ENCODE results near the gene AFAP1L2. TPM values are rescaled to one million over a fixed set of nuclear protein-coding genes. Genes with fewer than 3 reads are reported as not detected.

AFAP1L2 gene
- total RNA-seq, 2 experiments from 2014 or later: 1.1 to 1.2 TPM

- POLR2A ChIA-PET: no interaction called here
- Mint-ChIP-seq H3K27ac (no peak overlapping the region), H3K4me3 (no peak overlapping the region), H3K4me1 (ENCODE audit: low read depth) (no peaks in the 10 kb centered on the region), H3K36me3 (no peaks in the 10 kb centered on the region), H3K27me3 (peaks cover 2% of the 10 kb centered on the region), H3K9me3 (no peaks in the 10 kb centered on the region)
- intact Hi-C loops (cut with micrococcal nuclease): no loop called here
- no peak for DNase-seq
- CTCF ChIA-PET: no interaction called here
Observed at GRCh38 chr10:114256822-114257221, 147.5 kb downstream of the AFAP1L2 start.

- ChIA-PET POLR2A (no interaction called here), CTCF (no interaction called here)
- Mint-ChIP-seq H3K4me1 (ENCODE audit: low read depth) (no peaks in the 10 kb centered on the region), H3K27ac (no peak overlapping the region), H3K36me3 (no peaks in the 10 kb centered on the region), H3K9me3 (no peaks in the 10 kb centered on the region), H3K27me3 (peaks cover 2% of the 10 kb centered on the region), H3K4me3 (no peak overlapping the region)
- DNase-seq: no peak
- intact Hi-C loops (cut with micrococcal nuclease): no loop called here
Observed at GRCh38 chr10:114256008-114256765, 148.1 kb downstream of the AFAP1L2 start.

- Mint-ChIP-seq H3K4me1 (ENCODE audit: low read depth) (no peaks in the 10 kb centered on the region), H3K36me3 (no peaks in the 10 kb centered on the region), H3K4me3 (no peak overlapping the region), H3K9me3 (no peaks in the 10 kb centered on the region), H3K27ac (no peak overlapping the region), H3K27me3 (peaks cover 5% of the 10 kb centered on the region)
- DNase-seq: no peak
- ChIA-PET POLR2A (no interaction called here), CTCF (no interaction called here)
- intact Hi-C loops (cut with micrococcal nuclease): no loop called here
Observed at GRCh38 chr10:114255227-114255626, 149.1 kb downstream of the AFAP1L2 start.

DNA sequence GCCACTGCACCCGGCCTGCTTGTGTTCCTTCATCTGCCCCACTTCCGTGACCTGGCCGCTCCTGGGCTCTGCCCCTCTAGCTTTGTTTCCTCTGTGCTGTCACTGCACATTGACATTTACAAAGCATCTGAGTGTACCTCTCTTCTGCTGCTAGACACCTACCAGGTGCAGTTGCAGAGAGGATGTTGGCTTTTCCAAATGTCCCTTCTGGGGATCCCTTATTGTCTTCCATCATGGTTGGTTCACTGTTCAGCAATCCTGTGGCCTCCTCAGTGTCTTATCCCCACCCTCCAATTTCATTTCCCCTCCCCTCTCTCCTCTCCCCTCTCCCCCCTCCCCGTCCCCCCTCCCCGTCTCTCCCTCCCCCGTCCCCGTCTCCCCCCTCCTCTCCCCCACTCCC, 151.4 kb downstream of the AFAP1L2 start:
- intact Hi-C loops (cut with micrococcal nuclease): no loop called here
- H3K36me3 Mint-ChIP-seq: no peaks in the 10 kb centered on the region
- POLR2A ChIA-PET: no interaction called here
- no peak for DNase-seq
- peaks cover 5% of the 10 kb centered on the region for H3K27me3 Mint-ChIP-seq
- no peak overlapping the region for H3K27ac Mint-ChIP-seq
- no peak overlapping the region for H3K4me3 Mint-ChIP-seq
- H3K9me3 Mint-ChIP-seq: no peaks in the 10 kb centered on the region
- H3K4me1 Mint-ChIP-seq (ENCODE audit: low read depth): no peaks in the 10 kb centered on the region
- CTCF ChIA-PET: no interaction called here

- no peak for DNase-seq
- Mint-ChIP-seq H3K9me3 (no peaks in the 10 kb centered on the region), H3K27ac (no peak overlapping the region), H3K36me3 (no peaks in the 10 kb centered on the region), H3K27me3 (peaks cover 5% of the 10 kb centered on the region), H3K4me3 (no peak overlapping the region), H3K4me1 (ENCODE audit: low read depth) (no peaks in the 10 kb centered on the region)
- ChIA-PET CTCF (no interaction called here), POLR2A (no interaction called here)
- intact Hi-C loops (cut with micrococcal nuclease): no loop called here
Observed at GRCh38 chr10:114252092-114252491, 152.2 kb downstream of the AFAP1L2 start.

DNA sequence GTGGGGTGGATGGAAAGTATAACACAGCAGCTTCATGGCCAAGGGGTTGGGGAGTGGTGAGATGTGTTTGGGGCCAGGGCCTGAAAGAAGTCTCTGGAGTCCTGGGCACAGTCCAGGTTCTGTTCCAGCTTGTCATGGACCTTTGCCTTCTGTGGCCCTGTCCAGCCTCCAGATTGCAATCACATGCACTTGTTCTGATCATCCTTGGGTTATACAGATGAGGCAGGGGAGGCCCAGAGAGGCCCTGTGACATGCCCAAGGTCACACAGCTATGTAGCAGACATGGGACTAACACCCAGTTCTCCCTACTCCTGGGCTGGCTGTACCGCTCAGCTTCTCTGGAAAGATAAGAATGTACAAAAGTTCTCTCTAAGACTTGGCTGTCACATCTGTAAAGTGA, 153.6 kb downstream of the AFAP1L2 start:
- Mint-ChIP-seq H3K4me1 (ENCODE audit: low read depth) (no peaks in the 10 kb centered on the region), H3K36me3 (no peaks in the 10 kb centered on the region), H3K9me3 (no peaks in the 10 kb centered on the region), H3K27ac (no peak overlapping the region), H3K4me3 (no peak overlapping the region), H3K27me3 (peaks cover 5% of the 10 kb centered on the region)
- ChIA-PET CTCF (no interaction called here), POLR2A (no interaction called here)
- DNase-seq: no peak
- intact Hi-C loops (cut with micrococcal nuclease): no loop called here

- no peak for DNase-seq
- Mint-ChIP-seq H3K4me1 (ENCODE audit: low read depth) (no peaks in the 10 kb centered on the region), H3K36me3 (no peaks in the 10 kb centered on the region), H3K4me3 (no peak overlapping the region), H3K9me3 (no peaks in the 10 kb centered on the region), H3K27me3 (peaks cover 5% of the 10 kb centered on the region), H3K27ac (no peak overlapping the region)
- POLR2A ChIA-PET: no interaction called here
- CTCF ChIA-PET: no interaction called here
- intact Hi-C loops (cut with micrococcal nuclease): no loop called here
Observed at GRCh38 chr10:114250236-114250635, 154.1 kb downstream of the AFAP1L2 start.

DNA sequence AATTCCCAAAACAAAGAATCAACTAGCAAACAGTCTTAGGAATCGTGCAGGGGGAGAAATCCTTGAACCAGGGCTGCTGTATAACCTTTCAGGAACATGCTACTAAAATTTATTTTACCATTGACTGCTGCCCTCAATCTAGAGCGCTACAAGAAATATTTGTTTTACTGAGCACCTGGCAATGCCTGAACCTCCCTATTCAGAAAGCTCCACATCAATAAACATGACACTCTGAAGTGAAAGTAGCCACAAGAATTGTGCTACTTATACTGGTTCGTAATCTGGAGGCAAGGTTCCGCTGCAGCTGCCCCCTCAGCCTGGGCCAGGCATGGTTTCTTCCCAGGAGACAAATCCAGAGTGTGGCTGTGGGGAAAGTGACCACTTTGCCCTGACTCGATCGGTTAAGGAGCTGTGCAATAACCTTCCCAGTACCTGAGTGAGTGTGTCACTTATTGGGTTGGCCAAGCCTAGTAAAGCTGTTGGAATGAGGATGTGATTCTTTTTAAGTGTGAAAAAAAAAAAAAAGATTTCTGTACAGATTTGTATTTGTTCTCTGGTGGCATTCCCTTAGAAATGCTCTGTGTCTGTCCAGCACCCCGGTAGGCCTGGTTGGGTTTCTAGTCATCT, 157.5 kb downstream of the AFAP1L2 start:
- DNase-seq: no peak
- H3K4me1 Mint-ChIP-seq (ENCODE audit: low read depth): no peaks in the 10 kb centered on the region
- H3K4me3 Mint-ChIP-seq: no peak overlapping the region
- no peaks in the 10 kb centered on the region for H3K9me3 Mint-ChIP-seq
- CTCF ChIA-PET: no interaction called here
- peaks cover 24% of the 10 kb centered on the region for H3K27me3 Mint-ChIP-seq
- H3K36me3 Mint-ChIP-seq: no peaks in the 10 kb centered on the region
- intact Hi-C loops (cut with micrococcal nuclease): no loop called here
- POLR2A ChIA-PET: no interaction called here
- H3K27ac Mint-ChIP-seq: no peak overlapping the region

DNA sequence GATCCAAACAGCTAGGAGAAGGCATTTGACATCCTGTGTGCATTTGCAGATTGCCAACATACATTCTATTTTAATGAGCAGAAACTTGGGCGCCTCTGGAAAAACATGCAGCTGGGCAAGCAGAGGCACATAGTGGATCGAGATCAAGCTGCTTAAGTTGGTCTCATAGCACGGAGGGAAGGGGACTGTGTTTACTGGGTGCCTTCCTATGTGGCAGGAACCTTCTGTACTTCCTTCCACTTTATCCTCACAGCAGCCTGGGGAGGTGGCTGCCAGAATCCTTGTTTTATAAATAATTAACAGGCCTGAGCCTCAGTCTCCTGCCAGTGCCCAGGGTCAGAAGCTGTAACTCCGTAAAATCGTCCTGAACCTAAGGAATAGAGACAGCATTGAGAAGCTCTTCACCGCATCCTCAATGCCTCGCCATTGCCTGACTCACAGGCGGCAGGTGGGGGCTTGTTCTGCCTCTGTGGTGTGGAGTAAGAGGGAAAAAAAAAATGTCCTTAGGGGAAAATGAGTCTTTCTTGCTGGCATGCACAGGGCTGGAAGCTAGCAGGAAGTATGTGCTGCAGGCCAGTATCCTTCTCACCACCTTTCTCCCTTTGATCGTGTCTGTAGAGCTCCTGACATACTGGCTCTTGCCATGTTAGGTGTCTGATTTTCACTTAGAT, 159.0 kb downstream of the AFAP1L2 start:
- H3K4me1 Mint-ChIP-seq (ENCODE audit: low read depth): no peaks in the 10 kb centered on the region
- peaks cover 31% of the 10 kb centered on the region for H3K27me3 Mint-ChIP-seq
- no peak overlapping the region for H3K27ac Mint-ChIP-seq
- H3K9me3 Mint-ChIP-seq: no peaks in the 10 kb centered on the region
- ChIA-PET POLR2A (interaction anchor here (0.6 kb wide), 1 partner anchor 56 kb away, joined by 4 read pairs; no protein-coding TSS in a partner anchor), CTCF (interaction anchor here (0.6 kb wide), 1 partner anchor 551 kb away, joined by 3 read pairs; no protein-coding TSS in a partner anchor)
- no peak for DNase-seq
- no peaks in the 10 kb centered on the region for H3K36me3 Mint-ChIP-seq
- no peak overlapping the region for H3K4me3 Mint-ChIP-seq
- intact Hi-C loops (cut with micrococcal nuclease): no loop called here

Other genes with a start within 250 kb of the AFAP1L2 start
- gene CCDC186, start 230.3 kb downstream of the AFAP1L2 start, total RNA-seq: 10 to 100 TPM; 12.6 to 13.8 TPM
- under 1 TPM; 0.76 to 0.90 TPM for gene TDRD1, start 225.1 kb downstream of the AFAP1L2 start, total RNA-seq
- gene VWA2, start 165.2 kb downstream of the AFAP1L2 start, total RNA-seq: under 1 TPM in 1 of 2 experiments, not detected in 1; 0.07 TPM